HepG2 (cell line): ENCODE measurements around the gene ZSCAN2. TPM values are rescaled to one million over a fixed set of nuclear protein-coding genes. Genes with fewer than 3 reads are reported as not detected.

Source experiments
- ARNTL ChIP-seq: sonication (generic); formaldehyde crosslinking; IDR thresholded peaks from 2 replicates; pipeline ENCODE4 v1.4.0; 2020; ENCODE audit warnings: mild to moderate bottlenecking, missing genetic modification reagents
- ATRX ChIP-seq: sonication (generic); formaldehyde crosslinking; IDR thresholded peaks from 2 replicates; pipeline ENCODE4 v1.4.0; 2020; ENCODE audit warnings: missing genetic modification reagents, borderline replicate concordance
- DR1 ChIP-seq: sonication (generic); formaldehyde crosslinking; IDR thresholded peaks from 2 replicates; pipeline ENCODE4 v1.8.0; 2021; ENCODE audit warnings: mild to moderate bottlenecking, missing genetic modification reagents, inconsistent platforms
- EP300 ChIP-seq, 3 experiments: sonication (generic) in 1 of 3; formaldehyde crosslinking in 1 of 3; IDR thresholded peaks; 2 replicates each; pipeline versions ENCODE4 v1.5.1 to v1.6.1; 2011 to 2020; ENCODE audit warnings: low read depth in 2 of 3, low read length in 2 of 3, borderline replicate concordance in 1 of 3, improper control_type of control experiment in 1 of 3, mild to moderate bottlenecking in 1 of 3, missing genetic modification reagents in 1 of 3, moderate library complexity in 1 of 3
- HMGXB3 ChIP-seq: sonication (generic); formaldehyde crosslinking; IDR thresholded peaks from 2 replicates; pipeline ENCODE4 v1.4.0; 2020; ENCODE audit warnings: missing genetic modification reagents, borderline replicate concordance
- HOMEZ ChIP-seq: IDR thresholded peaks from 2 replicates; pipeline ENCODE4 v1.6.1; 2016; ENCODE audit warnings: low read depth
- KLF11 ChIP-seq: IDR thresholded peaks from 2 replicates; pipeline ENCODE4 v1.6.1; 2016; ENCODE audit warnings: missing compliant biosample characterization
- MTA1 ChIP-seq: sonication (generic); formaldehyde crosslinking; IDR thresholded peaks from 2 replicates; pipeline ENCODE4 v1.4.0; 2020; ENCODE audit warnings: missing genetic modification reagents, mild to moderate bottlenecking, borderline replicate concordance
- NFRKB ChIP-seq: fragments of 450-650 bp; IDR thresholded peaks from 2 replicates; pipeline ENCODE4 v1.6.1; 2017
- PHF21A ChIP-seq: sonication (generic); formaldehyde crosslinking; IDR thresholded peaks from 2 replicates; pipeline ENCODE4 v1.5.0; 2020; ENCODE audit warnings: mild to moderate bottlenecking, missing genetic modification reagents
- PHF5A ChIP-seq: IDR thresholded peaks from one replicate; pipeline ENCODE4 v1.6.1; 2018; ENCODE audit warnings: low read depth, missing genetic modification reagents; ENCODE audit not compliant: unreplicated experiment
- RELA ChIP-seq: sonication (generic); formaldehyde crosslinking; IDR thresholded peaks from 2 replicates; pipeline ENCODE4 v1.4.0; 2020; ENCODE audit warnings: missing genetic modification reagents
- SRSF1 ChIP-seq: fragments of 200-400 bp; formaldehyde crosslinking; optimal IDR thresholded peaks from 2 replicates; pipeline ENCODE3; 2017; ENCODE audit warnings: mild to moderate bottlenecking, low read depth, low read length, moderate library complexity
- TIGD3 ChIP-seq: sonication (generic); formaldehyde crosslinking; IDR thresholded peaks from 2 replicates; pipeline ENCODE4 v1.5.1; 2020; ENCODE audit warnings: mild to moderate bottlenecking, missing genetic modification reagents, borderline replicate concordance
- ZNF256 ChIP-seq: sonication (generic); formaldehyde crosslinking; conservative IDR thresholded peaks from 2 replicates; pipeline ENCODE4 v1.4.0; 2020; ENCODE audit warnings: missing genetic modification reagents
- ZNF432 ChIP-seq: sonication (generic); formaldehyde crosslinking; IDR thresholded peaks from 2 replicates; pipeline ENCODE4 v1.5.0; 2020; ENCODE audit warnings: missing genetic modification reagents, mild to moderate bottlenecking, borderline replicate concordance
- ZNF460 ChIP-seq: sonication (generic); formaldehyde crosslinking; IDR thresholded peaks from 2 replicates; pipeline ENCODE4 v1.5.1; 2020; ENCODE audit warnings: missing genetic modification reagents, mild to moderate bottlenecking, borderline replicate concordance
- ZNF562 ChIP-seq: sonication (generic); formaldehyde crosslinking; IDR thresholded peaks from 2 replicates; pipeline ENCODE4 v1.8.0; 2022; ENCODE audit warnings: missing genetic modification reagents, borderline replicate concordance
- ZNF788 ChIP-seq: sonication (generic); formaldehyde crosslinking; IDR thresholded peaks from 2 replicates; pipeline ENCODE4 v1.5.0; 2020; ENCODE audit warnings: mild to moderate bottlenecking, missing genetic modification reagents, borderline replicate concordance
- ZNF839 ChIP-seq: sonication (generic); formaldehyde crosslinking; IDR thresholded peaks from 2 replicates; pipeline ENCODE4 v1.4.0; 2020; ENCODE audit warnings: missing genetic modification reagents, mild to moderate bottlenecking, borderline replicate concordance
- ZSCAN20 ChIP-seq: sonication (generic); formaldehyde crosslinking; IDR thresholded peaks from 2 replicates; pipeline ENCODE4 v1.4.0; 2020; ENCODE audit warnings: missing genetic modification reagents, mild to moderate bottlenecking, borderline replicate concordance
- ZSCAN5A ChIP-seq: sonication (generic); formaldehyde crosslinking; IDR thresholded peaks from 2 replicates; pipeline ENCODE4 v1.8.0; 2022; ENCODE audit warnings: mild to moderate bottlenecking, missing genetic modification reagents, borderline replicate concordance
- polyA plus RNA-seq, 8 experiments: library from polyadenylated mRNA; depleted of rRNA in 3 of 8; stranded (reverse) in 7 of 8; unstranded in 1 of 8; fragments of >200 nt; fragmentation: Illumina TruSeq in 4 of 8; extraction: Trizol in 4 of 8; gene quantifications; 2 replicates each; pipeline versions ENCODE4 v1.2.1 to v1.2.3, GENCODE V29; 2011 to 2016; ENCODE audit warnings: low read depth in 4 of 8, missing spikeins in 1 of 8, mixed read lengths in 1 of 8; ENCODE audit not compliant: insufficient read depth in 1 of 8
- total RNA-seq, 5 experiments: library from RNA; depleted of rRNA; stranded (reverse); fragments of >200 nt; fragmentation: Illumina TruSeq; extraction: Trizol; gene quantifications; 2 replicates each; pipeline ENCODE4 v1.2.3, GENCODE V29; 2016; ENCODE audit warnings: low read depth in 1 of 5

The ZSCAN2 gene
- total and polyA plus RNA-seq, 2 of the 13 experiments (the other 11 are each of a cell fraction or from before 2014, with no cell fraction given) = 11.4 to 21.5 TPM

- TF ChIP-seq HMGXB3 (no peak), NFRKB (no peak), KLF11 (no peak), MTA1 (CRISPR knock-in tag) (0 out of 2 replicates have a peak, but pooled peaks have one; percentile 51), SRSF1 (no peak), ARNTL (peak; percentile 94), ZSCAN20 (CRISPR knock-in tag) (no peak), ATRX (CRISPR knock-in tag) (no peak), HOMEZ (CRISPR knock-in tag) (no peak; the same call in 1 of the 2 replicates), DR1 (no peak), PHF21A (CRISPR knock-in tag) (peak; percentile 98), ZNF256 (no peak), PHF5A (CRISPR knock-in tag) (no peak), ZNF562 (CRISPR knock-in tag) (no peak), ZNF432 (CRISPR knock-in tag) (no peak), ZNF839 (CRISPR knock-in tag) (no peak), ZSCAN5A (CRISPR knock-in tag) (peak; percentile 78; the same call in 1 of the 2 replicates), ZNF460 (CRISPR knock-in tag) (peak; percentile 23; the same call in 1 of the 2 replicates), ZNF788 (no peak; the same call in 1 of the 2 replicates), RELA (CRISPR knock-in tag) (no peak), EP300 (IDR thresholded peaks at IDR 0.05; ENCODE audit: low read depth in 2 of 2, low read length in 2 of 2) (peak; percentile 38 to 95; a peak in 2 of 4 replicates), EP300 (CRISPR knock-in tag; IDR thresholded peaks at IDR 0.05; ENCODE audit: borderline replicate concordance) (peak; percentile 83), TIGD3 (CRISPR knock-in tag) (no peak)
Observed at GRCh38 chr15:84606653-84607120, 5.9 kb downstream of the ZSCAN2 start (continued).
